SH-SY5Y (cell line): ENCODE measurements around the gene WDR70.

ENCODE experiments used
- GATA2 ChIP-seq: IDR thresholded peaks from 2 replicates; pipeline ENCODE4 v1.6.1; 2011; ENCODE audit warnings: mild to moderate bottlenecking, low read depth, low read length
- GATA3 ChIP-seq: IDR thresholded peaks from 2 replicates; pipeline ENCODE4 v1.6.1; 2011; ENCODE audit warnings: low read depth, mild to moderate bottlenecking, low read length, moderate library complexity

The WDR70 gene

DNA sequence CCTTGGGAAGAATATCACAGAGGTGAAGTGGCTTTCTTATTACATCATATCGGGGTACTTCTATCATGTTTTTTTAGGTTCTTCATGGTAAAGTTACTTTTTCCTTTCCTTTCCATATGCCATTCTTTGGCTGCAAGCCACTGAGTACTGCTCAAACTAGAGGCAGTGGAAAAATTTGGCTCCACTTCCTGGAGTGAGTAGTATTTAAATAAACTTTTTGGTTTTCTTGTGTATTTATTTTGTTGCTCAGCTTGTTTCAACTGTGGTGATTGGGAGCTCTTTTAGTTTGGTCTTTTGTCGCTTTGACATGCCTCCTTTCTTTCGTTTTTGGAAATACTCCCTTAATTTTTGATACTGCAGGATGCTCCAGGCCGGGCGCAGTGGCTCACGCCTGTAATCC is 69.8 kb downstream of the WDR70 start:
- TF ChIP-seq GATA2 (no peak), GATA3 (no peak)

DNA sequence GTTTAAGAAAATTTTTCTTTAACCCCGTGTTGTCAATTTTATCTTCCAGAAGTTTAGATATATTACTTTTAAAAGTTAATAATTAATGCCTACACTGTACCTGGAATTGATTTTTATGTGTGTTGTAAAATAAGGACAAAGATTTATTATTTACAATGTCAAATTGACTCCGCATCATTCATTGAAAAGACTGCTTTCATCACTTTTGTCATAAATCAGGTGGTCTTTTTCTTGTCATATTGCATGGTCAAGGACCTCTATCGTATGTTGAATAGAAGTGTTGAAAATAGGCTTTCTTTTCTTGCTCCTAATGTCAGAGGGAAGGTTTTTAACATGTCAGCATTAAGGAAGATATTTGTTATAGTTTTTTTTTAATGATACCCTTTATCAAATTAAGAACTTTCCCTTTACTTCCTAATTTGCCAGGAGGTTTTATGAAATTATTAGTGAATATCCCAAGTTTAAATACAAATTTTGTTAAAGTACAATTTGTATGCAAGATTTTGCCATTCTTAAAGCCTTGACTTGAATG is 92.6 kb downstream of the WDR70 start:
- TF ChIP-seq GATA2 (no peak), GATA3 (no peak)

DNA sequence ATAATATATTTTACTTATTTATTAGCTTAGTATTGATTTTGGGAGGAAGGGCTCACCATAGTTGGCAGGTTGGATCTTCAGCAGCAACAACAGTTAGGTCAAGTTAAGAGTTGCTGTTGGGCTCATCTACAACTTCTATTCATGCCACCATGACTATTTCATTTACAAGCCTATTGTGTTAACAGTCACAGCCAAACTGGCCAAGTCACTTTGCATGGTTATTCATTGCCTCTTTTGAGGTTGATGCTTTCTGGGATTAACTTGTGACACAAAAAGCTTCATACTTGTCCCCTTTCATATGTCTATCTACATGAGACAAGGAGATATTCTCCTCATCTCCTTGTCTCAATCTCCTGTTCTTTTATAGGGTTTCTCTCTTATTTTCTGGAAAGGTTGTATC is 98.3 kb downstream of the WDR70 start:
- no peak for TF ChIP-seq GATA3
- no peak for TF ChIP-seq GATA2

DNA sequence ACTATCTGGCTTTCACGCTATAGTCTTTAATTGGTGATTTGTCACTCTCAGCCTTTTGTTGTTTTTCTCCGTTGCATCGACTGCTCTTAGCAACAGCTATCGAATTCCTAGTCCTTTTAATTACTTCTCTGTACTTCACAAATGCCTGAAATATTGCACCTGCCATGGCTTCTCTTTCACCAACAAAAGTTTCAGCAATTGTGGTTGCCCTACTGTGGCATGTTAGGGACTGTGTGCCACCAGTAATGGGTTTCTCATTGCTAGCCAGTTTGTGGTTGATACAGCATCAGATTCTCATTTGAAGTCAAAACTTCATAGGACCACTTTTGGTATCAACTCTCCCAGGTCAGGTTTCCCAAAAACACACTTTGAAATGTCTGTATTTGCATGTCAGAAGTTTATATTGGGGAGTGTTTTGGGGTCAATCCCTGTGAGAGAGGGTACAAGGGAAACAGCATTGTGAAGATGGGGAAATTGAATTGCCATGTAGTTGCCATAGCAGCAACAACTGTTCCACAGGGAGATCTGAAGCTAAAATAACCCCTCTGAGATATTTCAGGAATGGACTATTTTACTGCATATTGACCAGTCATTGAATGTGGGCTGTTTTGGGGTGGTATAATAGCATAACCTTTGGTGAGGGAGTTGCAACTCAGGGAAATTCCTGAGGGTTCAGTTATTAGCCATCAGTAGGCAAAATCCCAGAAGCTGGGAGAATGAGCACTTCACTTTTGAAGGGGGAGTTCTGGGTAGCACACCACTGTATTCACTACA is 99.2 kb downstream of the WDR70 start:
- TF ChIP-seq GATA3 = no peak
- no peak for TF ChIP-seq GATA2

DNA sequence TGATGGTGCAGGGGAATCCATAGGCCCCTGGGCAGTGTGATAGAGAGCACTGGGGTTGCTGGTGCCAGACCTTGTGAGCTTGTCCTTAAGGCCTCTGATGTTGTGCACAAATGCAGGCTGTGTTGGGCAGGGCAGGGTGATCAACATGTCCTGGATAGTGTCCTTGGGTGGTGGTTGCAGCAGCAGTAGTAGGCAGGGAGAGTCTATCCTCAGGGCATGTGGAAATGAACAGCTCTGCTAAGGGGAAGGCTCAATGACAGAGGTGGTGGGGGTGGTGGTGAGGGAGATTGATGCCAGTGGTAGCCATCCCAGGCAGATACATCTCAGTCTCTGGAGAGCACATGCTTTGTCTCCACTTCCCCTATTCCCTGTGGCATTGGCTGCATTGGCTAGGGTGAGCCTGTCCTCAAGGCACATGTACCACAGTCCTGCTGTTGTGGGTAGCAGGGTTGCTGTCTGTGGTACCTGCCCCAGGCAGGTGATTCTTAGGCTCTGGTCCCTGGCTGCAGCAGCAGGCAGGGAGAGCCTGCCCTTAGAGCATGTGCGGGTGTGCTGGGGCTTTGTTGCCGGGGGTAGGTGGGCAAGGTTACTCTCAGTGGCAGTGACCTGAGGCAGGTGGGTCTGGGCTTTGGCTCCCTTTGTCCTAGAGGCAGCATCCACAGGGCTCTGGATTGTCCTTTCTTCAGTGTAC is 111.1 kb downstream of the WDR70 start:
- no peak for TF ChIP-seq GATA3
- TF ChIP-seq GATA2 = no peak

DNA sequence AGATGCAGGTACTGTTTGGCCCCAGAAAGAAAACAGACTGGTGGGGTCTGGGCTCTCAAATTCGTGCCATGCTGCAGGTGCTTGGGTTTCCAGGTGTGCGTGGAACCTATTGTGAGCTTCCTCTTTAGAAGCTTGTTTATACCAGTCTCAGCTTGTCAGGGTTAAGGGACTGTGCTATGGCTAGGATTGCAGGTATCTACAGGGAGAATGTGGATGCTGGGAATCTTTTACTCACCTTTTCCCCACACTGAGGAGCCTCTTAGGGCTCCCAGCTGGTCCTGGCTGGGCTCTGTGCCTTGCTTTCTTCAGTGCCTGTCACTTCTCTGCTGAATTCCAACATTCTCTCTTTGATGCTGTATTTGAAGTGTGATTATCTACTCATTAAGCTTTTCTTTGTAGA is 111.8 kb downstream of the WDR70 start:
- TF ChIP-seq GATA2 (no peak), GATA3 (no peak)

DNA sequence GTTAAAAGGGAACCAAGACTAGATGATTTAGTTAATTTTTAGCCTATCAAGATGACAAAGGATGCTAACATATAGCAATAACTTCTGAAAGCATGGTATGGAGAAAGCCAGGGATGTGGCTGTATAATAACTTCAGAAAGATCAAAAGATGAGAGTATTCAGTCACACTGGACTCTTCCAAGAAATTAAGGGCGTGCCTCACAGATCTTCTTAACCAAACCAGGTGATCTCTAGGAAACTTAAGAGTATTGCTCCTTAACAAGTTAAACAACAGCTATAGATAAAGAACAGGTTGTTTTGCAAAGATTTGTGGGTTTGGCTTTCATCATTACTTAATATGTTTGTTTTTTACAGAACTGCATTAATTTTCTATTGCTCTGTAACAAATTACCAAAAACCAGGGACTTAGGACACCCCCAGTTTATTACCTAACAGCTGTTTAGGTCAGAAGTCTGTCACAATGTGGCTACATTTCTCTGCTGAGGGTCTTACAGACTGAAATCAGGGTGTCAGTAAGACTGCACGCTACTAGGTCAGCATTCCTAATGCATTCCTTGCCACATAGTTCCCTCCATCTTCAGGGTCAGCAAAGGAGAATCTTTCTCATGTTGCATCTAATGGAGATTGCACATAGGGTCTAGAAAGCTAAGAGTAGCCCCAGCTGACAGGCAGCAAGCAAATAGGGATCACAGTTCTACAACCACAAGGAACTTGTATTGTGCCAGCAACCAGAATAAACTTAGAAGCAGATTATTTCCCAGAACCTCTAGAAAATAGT is 113.8 kb downstream of the WDR70 start:
- TF ChIP-seq GATA3 (no peak), GATA2 (no peak)

DNA sequence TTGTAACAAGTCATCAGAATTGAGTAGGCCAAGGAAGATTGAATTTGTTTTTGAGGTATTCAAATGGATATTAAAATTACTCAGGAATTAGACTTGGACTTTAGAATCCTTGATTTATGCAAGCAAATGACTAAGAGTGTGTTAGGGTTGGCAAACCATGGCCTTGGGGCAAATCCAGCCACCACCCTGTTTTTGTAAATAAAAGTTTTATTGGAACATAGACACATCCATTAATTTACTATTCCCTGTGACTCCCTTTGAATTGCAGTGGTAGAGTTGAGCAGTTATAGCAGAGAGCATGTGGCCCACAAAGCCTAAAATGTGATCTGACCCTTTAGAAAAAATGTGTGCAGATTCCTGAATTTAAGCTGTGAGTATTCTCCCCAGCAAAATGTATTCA is 115.6 kb downstream of the WDR70 start:
- no peak for TF ChIP-seq GATA2
- TF ChIP-seq GATA3 = no peak

DNA sequence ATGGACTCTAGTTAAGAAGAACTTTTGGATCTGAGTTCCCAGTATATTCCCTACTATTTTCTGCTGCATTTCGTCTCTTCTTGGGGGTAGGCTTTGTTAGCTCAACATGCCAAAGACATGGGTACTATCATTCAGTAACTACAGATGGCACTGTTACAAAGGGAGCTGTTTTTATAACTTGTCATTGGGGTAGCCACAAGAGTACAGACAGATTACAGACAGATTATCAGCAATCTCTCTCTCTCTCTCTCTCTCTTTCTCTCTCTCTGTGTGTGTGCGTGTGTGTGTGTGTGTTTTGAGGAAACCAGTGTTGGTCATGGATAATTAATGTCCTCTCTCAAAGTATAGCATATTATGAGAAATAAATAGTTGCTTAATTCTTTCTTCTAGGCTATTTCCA is 116.1 kb downstream of the WDR70 start:
- no peak for TF ChIP-seq GATA3
- no peak for TF ChIP-seq GATA2

DNA sequence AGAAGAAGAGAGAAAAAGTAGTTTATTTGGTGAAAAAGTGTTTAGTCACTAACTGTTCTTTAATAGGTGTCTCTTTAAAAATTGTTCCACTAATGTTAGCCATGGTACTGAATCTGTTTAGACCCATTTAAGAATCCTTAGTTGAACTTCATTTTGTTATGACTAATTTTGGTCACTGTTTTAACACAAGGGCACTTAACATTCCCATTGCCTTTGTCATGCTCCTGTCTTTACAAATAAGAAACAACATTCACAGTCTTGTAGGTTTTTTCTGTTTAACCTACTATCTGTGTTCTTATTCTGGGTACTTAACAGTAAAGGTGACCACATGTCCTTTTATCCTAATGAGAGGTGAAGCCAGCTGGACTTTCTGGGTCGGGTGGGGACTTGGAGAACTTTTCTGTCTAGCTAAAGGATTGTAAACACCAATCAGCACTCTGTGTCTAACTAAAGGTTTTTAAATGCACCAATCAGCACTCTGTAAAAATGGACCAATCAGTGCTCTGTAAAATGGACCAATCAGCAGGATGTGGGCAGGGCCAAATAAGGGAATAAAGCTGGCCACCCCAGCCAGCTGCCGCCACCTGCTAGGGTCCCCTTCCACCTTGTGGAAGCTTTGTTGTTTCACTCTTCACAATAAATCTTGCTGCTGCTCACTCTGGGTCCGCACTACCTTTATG is 116.7 kb downstream of the WDR70 start:
- TF ChIP-seq GATA2 = no peak
- TF ChIP-seq GATA3 = no peak

DNA sequence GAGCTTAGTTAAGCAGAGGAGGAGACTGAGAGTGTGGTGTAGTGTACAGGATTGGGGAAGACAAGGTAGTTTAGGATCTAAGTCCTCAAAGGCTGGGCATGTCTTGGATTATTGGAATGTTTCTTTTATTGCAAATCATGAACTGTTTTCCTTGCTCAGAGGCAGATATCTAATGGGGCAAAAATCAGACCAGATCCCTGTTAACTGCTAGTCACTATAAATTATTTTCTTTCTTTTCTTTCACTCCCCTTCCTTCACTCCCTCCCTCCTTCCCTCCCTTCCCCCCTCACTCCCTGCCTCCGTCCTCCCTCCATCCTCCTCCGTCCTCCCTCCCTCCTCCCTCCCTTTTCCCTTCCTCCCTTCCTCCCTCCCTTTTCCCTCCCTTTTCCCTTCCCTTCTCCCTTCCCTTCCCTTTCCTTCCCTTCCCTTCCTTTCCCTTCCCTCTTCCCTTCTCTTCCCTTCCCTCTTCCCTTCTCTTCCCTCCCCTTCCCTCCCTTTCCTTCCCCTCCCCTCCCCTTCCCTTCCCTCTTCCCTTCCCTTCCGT is 117.9 kb downstream of the WDR70 start:
- TF ChIP-seq GATA2 = no peak
- TF ChIP-seq GATA3 = no peak

DNA sequence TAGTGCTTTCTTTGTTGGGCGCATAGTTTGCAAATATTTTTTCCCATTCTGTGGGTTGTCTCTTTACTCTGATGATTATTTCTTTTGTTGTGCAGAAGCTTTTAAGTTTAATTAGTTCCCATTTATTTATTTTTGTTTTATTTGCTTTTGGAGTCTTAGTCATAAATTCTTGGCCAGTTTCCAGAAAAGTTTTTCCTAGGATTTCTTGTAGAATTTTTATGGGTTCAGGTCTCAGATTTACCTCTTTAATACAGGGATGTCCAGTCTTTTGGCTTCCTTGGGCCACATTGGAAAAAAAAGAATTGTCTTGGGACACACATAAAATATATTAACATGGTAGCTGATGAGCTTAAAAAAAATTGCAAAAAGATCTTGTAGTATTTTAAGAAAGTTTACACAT is 122.0 kb downstream of the WDR70 start:
- TF ChIP-seq GATA3 (no peak), GATA2 (no peak)

DNA sequence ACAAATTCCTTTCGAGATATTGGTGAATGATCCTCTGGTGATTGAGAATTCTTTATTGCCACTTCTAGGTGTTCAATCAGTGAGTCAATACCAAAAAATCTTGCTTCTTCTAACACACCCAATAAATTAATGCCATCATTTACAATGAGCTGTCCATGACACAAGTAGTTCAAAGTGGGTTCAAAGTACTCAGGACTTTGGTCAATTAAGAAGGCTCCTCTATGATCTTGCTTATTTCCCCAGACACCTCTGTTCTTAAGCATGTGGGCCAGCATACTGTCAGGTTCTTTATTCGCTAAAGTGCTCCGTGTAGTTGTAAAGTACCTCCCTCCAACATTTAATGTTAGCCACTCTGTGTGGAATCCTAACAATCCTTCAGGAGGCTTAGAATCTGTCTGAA is 127.1 kb downstream of the WDR70 start:
- no peak for TF ChIP-seq GATA2
- no peak for TF ChIP-seq GATA3
